Caco-2 (cell line): Measurements from ENCODE around the gene FBP2. TPM values are rescaled to one million over a fixed set of nuclear protein-coding genes. Genes with fewer than 3 reads are reported as not detected.
A peak's percentile ranks its signal among the peaks of the same experiment; 100 is the strongest.

ENCODE experiments used
- Bru-seq: library from RNA; stranded (reverse); fragments of 400-500 nt; gene quantifications from one replicate; lab custom pipeline; 2021; lab: Mats Ljungman, UMichigan
- BruChase-seq, 2 experiments: library from RNA; stranded (reverse); fragments of 400-500 nt; gene quantifications; one replicate each; lab custom pipeline; 2021; lab: Mats Ljungman, UMichigan
- BruUV-seq: library from RNA; stranded (reverse); fragments of 400-500 nt; replicated peaks from 2 replicates; lab custom pipeline; 2021; lab: Mats Ljungman, UMichigan
- CTCF ChIA-PET: fragments of 300-600 bp; sonication (Branson Sonifier 250); formaldehyde crosslinking; loops from one replicate; lab custom pipeline; 2022; ENCODE audit warnings: antibody characterized with exemption; lab: Charles Lee
- POLR2A ChIA-PET: fragments of 300-600 bp; sonication (Branson Sonifier 250); formaldehyde crosslinking; loops from one replicate; lab custom pipeline; 2022; ENCODE audit warnings: antibody characterized with exemption; lab: Charles Lee
- DNase-seq, 2 experiments: peaks; one replicate each; pipeline versions ENCODE4 v3.0.0 to v3.0.0-alpha.2; 2020 to 2022
- H3K27me3 ChIP-seq: replicated peaks from 2 replicates; pipeline ENCODE4 v1.6.0; 2011; ENCODE audit warnings: low read length; ENCODE audit not compliant: control insufficient read depth, insufficient read depth
- H3K36me3 ChIP-seq: 2 replicates; pipeline ENCODE4 v1.5.1; 2011; ENCODE audit warnings: low read length; ENCODE audit not compliant: control insufficient read depth, insufficient read depth
- H3K4me1 ChIP-seq: fragments of 250-450 bp; sonication (Bioruptor Pico); 2 replicates; pipeline ENCODE4 v1.5.1; 2020; ENCODE audit warnings: mild to moderate bottlenecking
- H3K4me3 ChIP-seq: 2 replicates; pipeline ENCODE4 v1.5.1; 2011; ENCODE audit warnings: low read depth, mild to moderate bottlenecking, control low read depth, low read length
- H3K9me3 ChIP-seq: fragments of 250-450 bp; sonication (Bioruptor Pico); 2 replicates; pipeline ENCODE4 v1.5.1; 2020; ENCODE audit warnings: mild to moderate bottlenecking, moderate library complexity
- H3K27ac Mint-ChIP-seq: one replicate; pipeline ENCODE4 v1.8.0; 2022; ENCODE audit warnings: mixed read lengths; ENCODE audit not compliant: unreplicated experiment
- H3K27me3 Mint-ChIP-seq: one replicate; pipeline ENCODE4 v1.8.0; 2022; ENCODE audit warnings: mixed read lengths; ENCODE audit not compliant: insufficient read depth, unreplicated experiment
- H3K36me3 Mint-ChIP-seq: one replicate; pipeline ENCODE4 v1.8.0; 2022; ENCODE audit warnings: mild to moderate bottlenecking, mixed read lengths; ENCODE audit not compliant: insufficient read depth, unreplicated experiment
- H3K4me1 Mint-ChIP-seq: one replicate; pipeline ENCODE4 v1.8.0; 2022; ENCODE audit warnings: low read depth, mixed read lengths; ENCODE audit not compliant: unreplicated experiment
- H3K4me3 Mint-ChIP-seq: one replicate; pipeline ENCODE4 v1.8.0; 2022; ENCODE audit warnings: mild to moderate bottlenecking, moderate library complexity, mixed read lengths; ENCODE audit not compliant: unreplicated experiment
- H3K9me3 Mint-ChIP-seq: one replicate; pipeline ENCODE4 v1.8.0; 2022; ENCODE audit warnings: mixed read lengths; ENCODE audit not compliant: unreplicated experiment
- intact Hi-C: fragments of 100-400 bp; cut with micrococcal nuclease; formaldehyde crosslinking; loops from one replicate; pipeline ENCODE4 v1.10.0; 2022; ENCODE audit not compliant: unreplicated experiment
- long read RNA-seq: library from polyadenylated mRNA; stranded (forward); transcript quantifications from one replicate; pipeline ENCODE4 v2.0.0, GENCODE V29; 2022
- total RNA-seq: library from RNA; stranded (reverse); gene quantifications from 2 replicates; pipeline ENCODE4 v1.2.3, GENCODE V29; 2022
- TF ChIP-seq, protein P1 (sequence below), 2 experiments: fragments of 200-600 bp in 1 of 2; IDR thresholded peaks; 1 replicate in 1 of 2; 2 replicates in 1 of 2; pipeline versions ENCODE4 v1.5.1 to v1.8.0; 2011 to 2022; ENCODE audit warnings: antibody characterized with exemption in 1 of 2, control low read depth in 1 of 2, inconsistent platforms in 1 of 2, low read depth in 1 of 2, low read length in 1 of 2, mild to moderate bottlenecking in 1 of 2, moderate library complexity in 1 of 2; ENCODE audit not compliant: insufficient read depth in 1 of 2, severe bottlenecking in 1 of 2, unreplicated experiment in 1 of 2

Gene FBP2
- total RNA-seq (not detected in 2 replicates), Bru-seq, nascent RNA (percentile 2 among the genes with signal in this experiment), BruChase-seq, experiment 1, labeled RNA remaining after a 2-hour chase (percentile 6 among the genes with signal in this experiment), BruChase-seq, experiment 2, labeled RNA remaining after a 6-hour chase (percentile 5 among the genes with signal in this experiment)
- long read RNA-seq, partial matches to known transcripts = 0 of 14 reads
- long read RNA-seq, other reads (novel, unspliced or antisense) = 14 of 14 reads

DNA sequence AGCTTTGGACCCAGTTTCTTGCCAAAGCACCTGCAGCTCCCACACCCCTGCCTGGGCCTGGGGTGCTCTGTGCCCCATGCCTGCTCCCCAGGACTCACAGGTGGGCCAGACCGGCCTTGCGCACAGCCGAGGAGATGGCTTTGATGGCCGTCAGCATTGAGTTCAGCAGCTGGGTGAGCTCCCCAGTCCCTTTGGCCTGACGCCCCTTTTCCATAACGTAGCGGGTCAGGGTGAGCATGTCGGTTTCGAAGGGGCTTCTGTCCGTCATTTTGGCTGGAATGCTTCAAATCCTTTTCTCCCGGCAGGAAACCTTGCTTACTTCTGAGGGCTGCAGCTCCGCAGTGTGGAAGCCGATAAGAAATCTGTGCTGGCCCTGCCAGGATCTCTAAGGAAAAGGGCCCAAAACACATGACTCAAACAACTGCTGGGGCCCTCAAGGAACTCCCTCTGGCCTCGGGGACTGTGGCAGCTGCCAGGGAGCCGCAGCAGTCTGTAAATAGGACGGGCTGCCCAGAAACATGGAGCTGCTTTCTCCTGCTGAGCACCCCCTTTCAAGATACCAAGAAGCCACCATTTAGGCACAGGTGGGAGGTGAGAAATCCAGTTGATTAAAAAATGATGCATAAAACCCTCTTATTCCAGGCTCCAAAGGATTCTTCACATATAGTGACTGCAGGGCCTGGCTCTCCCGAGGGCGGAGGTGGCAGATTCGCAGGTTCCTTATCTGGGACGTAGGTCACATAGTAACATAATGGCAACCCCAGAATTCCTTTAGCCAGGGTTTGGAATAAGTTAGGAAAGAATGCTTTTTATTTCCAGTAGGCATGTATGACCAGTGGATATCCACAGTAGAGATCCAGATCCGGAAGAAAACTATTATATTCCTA lies at the start of gene FBP2:
FBP2 (minus strand) TSS at position 366 of the 887 bp plus-strand sequence; CDS start at position 268, 98 bp downstream.
- ChIA-PET POLR2A (no interaction called here), CTCF (interaction anchor here (0.6 kb wide), 1 partner anchor 15 kb away, joined by 3 read pairs; no protein-coding TSS in a partner anchor)
- H3K27me3 Mint-ChIP-seq = peaks cover 2% of the 10 kb centered on the region
- H3K27me3 ChIP-seq = no peaks in the 10 kb centered on the region
- no peaks in the 10 kb centered on the region for H3K9me3 ChIP-seq
- no TSS peak for BruUV-seq
- H3K36me3 Mint-ChIP-seq = no peaks in the 10 kb centered on the region
- H3K36me3 ChIP-seq = no peaks in the 10 kb centered on the region
- intact Hi-C loops = no loop called here
- TF ChIP-seq, protein P1, sequence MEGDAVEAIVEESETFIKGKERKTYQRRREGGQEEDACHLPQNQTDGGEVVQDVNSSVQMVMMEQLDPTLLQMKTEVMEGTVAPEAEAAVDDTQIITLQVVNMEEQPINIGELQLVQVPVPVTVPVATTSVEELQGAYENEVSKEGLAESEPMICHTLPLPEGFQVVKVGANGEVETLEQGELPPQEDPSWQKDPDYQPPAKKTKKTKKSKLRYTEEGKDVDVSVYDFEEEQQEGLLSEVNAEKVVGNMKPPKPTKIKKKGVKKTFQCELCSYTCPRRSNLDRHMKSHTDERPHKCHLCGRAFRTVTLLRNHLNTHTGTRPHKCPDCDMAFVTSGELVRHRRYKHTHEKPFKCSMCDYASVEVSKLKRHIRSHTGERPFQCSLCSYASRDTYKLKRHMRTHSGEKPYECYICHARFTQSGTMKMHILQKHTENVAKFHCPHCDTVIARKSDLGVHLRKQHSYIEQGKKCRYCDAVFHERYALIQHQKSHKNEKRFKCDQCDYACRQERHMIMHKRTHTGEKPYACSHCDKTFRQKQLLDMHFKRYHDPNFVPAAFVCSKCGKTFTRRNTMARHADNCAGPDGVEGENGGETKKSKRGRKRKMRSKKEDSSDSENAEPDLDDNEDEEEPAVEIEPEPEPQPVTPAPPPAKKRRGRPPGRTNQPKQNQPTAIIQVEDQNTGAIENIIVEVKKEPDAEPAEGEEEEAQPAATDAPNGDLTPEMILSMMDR (IDR thresholded peaks at IDR 0.05; ENCODE audit: insufficient read depth in 1 of 2, low read depth in 1 of 2, low read length in 1 of 2, severe bottlenecking in 1 of 2, unreplicated experiment in 1 of 2) = no peak
- no peak within 1 kb of the TSS for H3K4me3 Mint-ChIP-seq
- no peak within 1 kb of the TSS for H3K27ac Mint-ChIP-seq
- no peaks in the 10 kb centered on the region for H3K4me1 ChIP-seq
- DNase-seq = no peak
- H3K9me3 Mint-ChIP-seq = no peaks in the 10 kb centered on the region
- H3K4me3 ChIP-seq = no peak within 1 kb of the TSS
- no peaks in the 10 kb centered on the region for H3K4me1 Mint-ChIP-seq

DNA sequence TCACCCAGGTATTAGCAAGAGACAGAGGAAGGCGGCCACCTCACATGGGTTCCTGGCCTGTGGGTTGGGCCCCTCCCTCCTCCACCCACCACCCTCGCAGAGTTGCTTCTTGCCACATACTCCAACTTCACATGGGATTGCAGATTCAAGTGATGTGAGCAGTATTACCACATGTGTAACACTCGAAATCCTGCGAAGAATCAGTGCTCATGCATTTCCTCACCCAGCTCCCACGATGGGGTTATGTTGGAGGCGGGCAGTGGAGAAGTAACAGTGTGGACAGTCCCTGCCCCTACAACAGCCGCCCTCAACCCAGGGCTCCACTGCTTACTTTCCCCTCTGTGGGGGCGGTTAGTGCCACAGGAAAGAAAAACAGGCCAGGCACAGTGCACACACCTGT lies 49.6 kb upstream of the FBP2 start:
- Histone ChIP-seq H3K27me3 (no peaks in the 10 kb centered on the region), H3K4me1 (no peaks in the 10 kb centered on the region), H3K9me3 (no peaks in the 10 kb centered on the region), H3K36me3 (no peaks in the 10 kb centered on the region), H3K4me3 (no peak overlapping the region)
- Mint-ChIP-seq H3K27ac (no peak overlapping the region), H3K4me1 (no peaks in the 10 kb centered on the region), H3K27me3 (no peaks in the 10 kb centered on the region), H3K36me3 (no peaks in the 10 kb centered on the region), H3K4me3 (no peak overlapping the region), H3K9me3 (no peaks in the 10 kb centered on the region)
- BruUV-seq = no TSS peak
- intact Hi-C loops = no loop called here
- ChIA-PET POLR2A (no interaction called here), CTCF (no interaction called here)
- no peak for DNase-seq
- TF ChIP-seq, protein P1 (IDR thresholded peaks at IDR 0.05; ENCODE audit: insufficient read depth in 1 of 2, low read depth in 1 of 2, low read length in 1 of 2, severe bottlenecking in 1 of 2, unreplicated experiment in 1 of 2) = no peak

DNA sequence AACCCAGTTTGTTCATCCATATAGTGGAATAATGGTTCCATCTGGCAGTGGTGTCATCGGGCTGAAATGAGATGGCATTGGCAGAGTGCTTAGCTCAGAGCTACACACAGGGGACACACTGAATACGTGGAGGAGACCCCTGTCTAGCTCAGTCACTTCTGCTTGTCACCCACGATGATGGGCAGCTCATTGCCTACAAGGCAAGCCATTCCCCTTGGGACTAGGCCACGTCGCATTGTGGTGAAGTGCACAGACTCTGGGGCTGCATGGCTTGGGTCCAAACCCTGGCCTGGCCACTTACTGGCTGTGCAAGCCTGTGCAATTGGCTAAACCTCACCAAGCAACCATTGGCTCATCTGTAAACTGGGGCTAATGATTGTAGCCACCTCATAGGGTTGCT lies 48.9 kb upstream of the FBP2 start:
- H3K27me3 ChIP-seq = no peaks in the 10 kb centered on the region
- intact Hi-C loops = no loop called here
- ChIA-PET CTCF (no interaction called here), POLR2A (no interaction called here)
- H3K4me3 ChIP-seq = no peak overlapping the region
- no peaks in the 10 kb centered on the region for H3K9me3 Mint-ChIP-seq
- H3K9me3 ChIP-seq = no peaks in the 10 kb centered on the region
- no peaks in the 10 kb centered on the region for H3K4me1 ChIP-seq
- BruUV-seq = no TSS peak
- no peaks in the 10 kb centered on the region for H3K36me3 Mint-ChIP-seq
- no peaks in the 10 kb centered on the region for H3K36me3 ChIP-seq
- TF ChIP-seq, protein P1 (IDR thresholded peaks at IDR 0.05; ENCODE audit: insufficient read depth in 1 of 2, low read depth in 1 of 2, low read length in 1 of 2, severe bottlenecking in 1 of 2, unreplicated experiment in 1 of 2) = no peak
- H3K4me1 Mint-ChIP-seq = no peaks in the 10 kb centered on the region
- no peak for DNase-seq
- no peak overlapping the region for H3K4me3 Mint-ChIP-seq
- H3K27me3 Mint-ChIP-seq = no peaks in the 10 kb centered on the region
- H3K27ac Mint-ChIP-seq = no peak overlapping the region
